Measurements from ENCODE around the gene LMNA. TPM values are rescaled to one million over a fixed set of nuclear protein-coding genes. Genes with fewer than 3 reads are reported as not detected.
A peak's percentile ranks its signal among the peaks of the same experiment; 100 is the strongest.

Gene LMNA
- total RNA-seq, 2 experiments from 2014 or later = 435 to 455 TPM

DNA sequence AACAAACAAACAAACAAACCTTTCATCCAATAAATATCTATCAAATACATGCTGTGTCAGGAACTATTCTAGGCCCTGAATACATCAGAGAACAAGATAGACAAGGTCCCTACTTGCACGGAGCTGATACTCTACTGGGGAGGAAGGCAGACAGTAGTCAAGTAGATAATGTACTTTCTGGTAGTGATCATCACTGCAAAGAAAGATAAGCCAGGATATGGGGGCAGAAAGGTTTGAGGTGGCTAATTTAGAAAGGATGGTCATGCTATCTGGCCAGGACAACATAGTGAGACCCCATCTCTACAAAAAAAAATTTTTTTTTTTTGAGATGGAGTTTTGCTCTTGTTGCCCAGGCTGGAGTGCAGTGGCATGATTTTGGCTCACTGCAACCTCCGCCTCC, 22.9 kb upstream of the LMNA start:
- no peaks in the 10 kb centered on the region for H3K9me3 Mint-ChIP-seq
- H3K36me3 Mint-ChIP-seq (ENCODE audit: low read depth) = no peaks in the 10 kb centered on the region
- no peaks in the 10 kb centered on the region for H3K9me3 ChIP-seq (ENCODE audit: control insufficient read depth in 1 of 2, insufficient read depth in 1 of 2, low read length in 2 of 2)
- H3K27me3 ChIP-seq (ENCODE audit: control insufficient read depth in 1 of 2, insufficient read depth in 2 of 2, low read length in 2 of 2) = peaks cover 0 to 4% of the 10 kb centered on the region in 2 experiments
- ChIA-PET POLR2A (no interaction called here), CTCF (interaction anchor here (1.0 to 4.5 kb wide), 4 partner anchors 38 to 134 kb away, joined by 3 to 35 read pairs (median 5); no protein-coding TSS in a partner anchor)
- no peak for ATAC-seq (ENCODE audit: poor library complexity)
- H3K4me1 Mint-ChIP-seq (ENCODE audit: low read depth) = peaks cover 11% of the 10 kb centered on the region
- peaks cover 26% of the 10 kb centered on the region for H3K4me1 ChIP-seq (ENCODE audit: insufficient read depth, low read length)
- no peak overlapping the region for H3K4me3 ChIP-seq (ENCODE audit: low read length)
- H3K27ac ChIP-seq (ENCODE audit: low read depth in 1 of 2, low read length in 2 of 2) = no peak overlapping the region
- TF ChIP-seq, protein P1, sequence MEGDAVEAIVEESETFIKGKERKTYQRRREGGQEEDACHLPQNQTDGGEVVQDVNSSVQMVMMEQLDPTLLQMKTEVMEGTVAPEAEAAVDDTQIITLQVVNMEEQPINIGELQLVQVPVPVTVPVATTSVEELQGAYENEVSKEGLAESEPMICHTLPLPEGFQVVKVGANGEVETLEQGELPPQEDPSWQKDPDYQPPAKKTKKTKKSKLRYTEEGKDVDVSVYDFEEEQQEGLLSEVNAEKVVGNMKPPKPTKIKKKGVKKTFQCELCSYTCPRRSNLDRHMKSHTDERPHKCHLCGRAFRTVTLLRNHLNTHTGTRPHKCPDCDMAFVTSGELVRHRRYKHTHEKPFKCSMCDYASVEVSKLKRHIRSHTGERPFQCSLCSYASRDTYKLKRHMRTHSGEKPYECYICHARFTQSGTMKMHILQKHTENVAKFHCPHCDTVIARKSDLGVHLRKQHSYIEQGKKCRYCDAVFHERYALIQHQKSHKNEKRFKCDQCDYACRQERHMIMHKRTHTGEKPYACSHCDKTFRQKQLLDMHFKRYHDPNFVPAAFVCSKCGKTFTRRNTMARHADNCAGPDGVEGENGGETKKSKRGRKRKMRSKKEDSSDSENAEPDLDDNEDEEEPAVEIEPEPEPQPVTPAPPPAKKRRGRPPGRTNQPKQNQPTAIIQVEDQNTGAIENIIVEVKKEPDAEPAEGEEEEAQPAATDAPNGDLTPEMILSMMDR (IDR thresholded peaks at IDR 0.05) = no peak
- intact Hi-C loops (cut with DNase I, micrococcal nuclease) = loop anchor here (5.0 kb wide), 2 partner anchors 226 to 356 kb away; no protein-coding TSS in a partner anchor
- H3K27me3 Mint-ChIP-seq = peaks cover 21% of the 10 kb centered on the region
- H3K4me3 Mint-ChIP-seq = no peak overlapping the region
- no peak overlapping the region for H3K27ac Mint-ChIP-seq
- DNase-seq = no peak
- H3K36me3 ChIP-seq (ENCODE audit: insufficient read depth, low read length) = no peaks in the 10 kb centered on the region

DNA sequence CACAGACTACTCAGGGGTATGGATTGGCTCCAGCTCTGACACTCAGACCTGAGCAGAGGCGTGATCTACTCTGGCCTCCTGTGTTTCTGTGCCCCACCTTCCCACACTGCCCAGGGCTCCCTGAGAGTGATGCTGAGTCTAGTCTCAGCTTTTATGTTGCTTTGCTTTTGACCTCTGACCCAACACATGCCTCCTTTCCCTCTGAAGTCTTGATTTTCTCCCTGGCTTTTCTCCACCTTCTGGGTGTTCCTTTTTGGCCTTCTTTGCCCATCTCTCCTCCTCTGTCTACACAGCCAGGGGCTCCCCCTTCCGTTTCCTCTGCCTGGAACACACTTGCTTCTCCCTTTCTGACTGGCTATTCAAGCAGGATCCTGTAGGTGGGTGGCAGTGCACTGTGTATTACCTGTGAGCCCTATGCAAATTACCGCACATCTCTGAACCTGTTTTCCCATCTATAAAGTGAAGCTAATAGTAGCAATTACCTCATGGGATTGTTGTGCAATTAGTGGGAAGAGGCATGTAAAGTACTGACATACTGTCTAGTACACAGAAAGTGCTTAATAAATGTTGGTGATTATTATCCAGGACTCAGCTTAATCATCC, 18.5 kb upstream of the LMNA start:
- Mint-ChIP-seq H3K36me3 (ENCODE audit: low read depth) (no peaks in the 10 kb centered on the region), H3K27ac (peak overlapping the region; percentile 82), H3K9me3 (no peaks in the 10 kb centered on the region), H3K4me1 (ENCODE audit: low read depth) (peaks cover 39% of the 10 kb centered on the region), H3K27me3 (peaks cover 4% of the 10 kb centered on the region), H3K4me3 (no peak overlapping the region)
- Histone ChIP-seq H3K27me3 (ENCODE audit: control insufficient read depth in 1 of 2, insufficient read depth in 2 of 2, low read length in 2 of 2) (no peaks in the 10 kb centered on the region), H3K9me3 (ENCODE audit: control insufficient read depth in 1 of 2, insufficient read depth in 1 of 2, low read length in 2 of 2) (no peaks in the 10 kb centered on the region), H3K36me3 (ENCODE audit: insufficient read depth, low read length) (no peaks in the 10 kb centered on the region), H3K4me1 (ENCODE audit: insufficient read depth, low read length) (peaks cover 40% of the 10 kb centered on the region), H3K4me3 (ENCODE audit: low read length) (no peak overlapping the region), H3K27ac (ENCODE audit: low read depth in 1 of 2, low read length in 2 of 2) (peak overlapping the region in 1 of 2 donors; percentile 89)
- TF ChIP-seq, protein P1 (IDR thresholded peaks at IDR 0.05) = no peak
- ChIA-PET POLR2A (interaction anchor here (0.7 to 4.3 kb wide), 5 partner anchors 19 to 129 kb away, joined by 3 to 23 read pairs (median 6); partner anchors contain the start of genes LMNA and PMF1), CTCF (interaction anchor here (0.5 to 6.8 kb wide), 14 partner anchors 10 to 144 kb away, joined by 3 to 194 read pairs (median 14); partner anchors contain the start of genes LMNA, PMF1 and SLC25A44)
- intact Hi-C loops (cut with DNase I, micrococcal nuclease) = loop anchor here in 1 of 2 experiments (1.0 kb wide), 1 partner anchor 34 kb away; no protein-coding TSS in a partner anchor
- DNase-seq (no peak), ATAC-seq (ENCODE audit: poor library complexity) (no peak)

DNA sequence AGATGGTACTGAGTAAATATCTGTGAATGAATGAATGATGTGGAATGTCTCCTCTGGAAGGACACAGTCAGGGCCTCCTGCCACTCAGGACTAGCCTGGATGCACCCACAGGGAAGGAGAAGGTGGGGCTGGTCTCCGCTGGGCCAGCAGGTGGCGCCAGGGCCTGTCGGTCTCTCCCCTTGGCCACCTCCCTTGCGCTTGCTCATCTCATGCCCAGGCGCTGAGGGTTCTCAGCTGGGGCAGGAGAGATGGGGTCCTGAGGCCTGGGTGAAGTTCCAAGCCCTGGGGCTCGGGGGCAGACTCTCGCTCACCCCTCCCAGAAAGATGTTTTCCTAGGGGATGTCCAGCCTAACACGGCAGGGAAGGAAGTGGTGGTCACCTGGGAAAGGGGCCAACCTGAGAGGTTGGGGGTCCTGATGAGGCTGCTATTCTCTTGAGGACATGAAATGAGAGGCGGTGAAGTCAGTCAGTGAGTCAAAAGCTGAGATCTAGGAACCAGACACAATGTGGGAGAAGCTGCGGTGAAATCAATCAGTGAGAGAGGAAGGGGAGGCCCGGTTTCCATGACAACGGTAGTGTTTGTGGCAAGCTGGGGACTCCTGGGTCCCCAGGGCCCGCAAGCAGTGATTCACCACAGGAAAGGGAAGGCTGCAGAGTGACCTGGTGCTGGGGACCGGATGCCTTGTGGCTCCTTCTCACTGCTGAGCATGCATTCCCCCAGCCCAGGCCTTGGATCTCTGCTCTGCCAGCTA, 17.7 kb upstream of the LMNA start:
- ChIA-PET CTCF (interaction anchor here (0.5 to 6.8 kb wide), 22 partner anchors 9 to 143 kb away, joined by 3 to 194 read pairs (median 5); partner anchors contain the start of genes ARHGEF2, LMNA, MEX3A and PMF1), POLR2A (interaction anchor here (0.7 to 4.3 kb wide), 7 partner anchors 9 to 129 kb away, joined by 3 to 23 read pairs (median 6); partner anchors contain the start of genes LMNA and PMF1)
- H3K36me3 ChIP-seq (ENCODE audit: insufficient read depth, low read length) = no peaks in the 10 kb centered on the region
- TF ChIP-seq, protein P1 (IDR thresholded peaks at IDR 0.05) = peak; percentile 93
- peak overlapping the region; percentile 51 to 89 for H3K27ac ChIP-seq (ENCODE audit: low read depth in 1 of 2, low read length in 2 of 2)
- H3K4me3 ChIP-seq (ENCODE audit: low read length) = peak overlapping the region; percentile 21
- H3K27me3 Mint-ChIP-seq = peaks cover 4% of the 10 kb centered on the region
- H3K9me3 ChIP-seq (ENCODE audit: control insufficient read depth in 1 of 2, insufficient read depth in 1 of 2, low read length in 2 of 2) = no peaks in the 10 kb centered on the region
- H3K36me3 Mint-ChIP-seq (ENCODE audit: low read depth) = no peaks in the 10 kb centered on the region
- H3K4me1 Mint-ChIP-seq (ENCODE audit: low read depth) = peaks cover 39% of the 10 kb centered on the region
- peaks cover 39% of the 10 kb centered on the region for H3K4me1 ChIP-seq (ENCODE audit: insufficient read depth, low read length)
- DNase-seq (peak; percentile 73 to 99 (median 83)), ATAC-seq (ENCODE audit: poor library complexity) (peak; percentile 78)
- peak overlapping the region; percentile 26 for H3K4me3 Mint-ChIP-seq
- H3K27ac Mint-ChIP-seq = peak overlapping the region; percentile 82
- no peaks in the 10 kb centered on the region for H3K27me3 ChIP-seq (ENCODE audit: control insufficient read depth in 1 of 2, insufficient read depth in 2 of 2, low read length in 2 of 2)
- H3K9me3 Mint-ChIP-seq = no peaks in the 10 kb centered on the region
- intact Hi-C loops (cut with DNase I, micrococcal nuclease) = loop anchor here (1.0 kb wide), 3 partner anchors 9 to 33 kb away; no protein-coding TSS in a partner anchor

Measured in CD4-positive, alpha-beta T cell (primary cell).